Left forelimb (tissue), 1 donor: ENCODE data around the gene DENND1A.

ENCODE experiments used
- DNase-seq: peaks from one replicate; pipeline ENCODE4 v3.0.0-alpha.2; 2018; ENCODE audit warnings: low spot score

The DENND1A gene

DNA sequence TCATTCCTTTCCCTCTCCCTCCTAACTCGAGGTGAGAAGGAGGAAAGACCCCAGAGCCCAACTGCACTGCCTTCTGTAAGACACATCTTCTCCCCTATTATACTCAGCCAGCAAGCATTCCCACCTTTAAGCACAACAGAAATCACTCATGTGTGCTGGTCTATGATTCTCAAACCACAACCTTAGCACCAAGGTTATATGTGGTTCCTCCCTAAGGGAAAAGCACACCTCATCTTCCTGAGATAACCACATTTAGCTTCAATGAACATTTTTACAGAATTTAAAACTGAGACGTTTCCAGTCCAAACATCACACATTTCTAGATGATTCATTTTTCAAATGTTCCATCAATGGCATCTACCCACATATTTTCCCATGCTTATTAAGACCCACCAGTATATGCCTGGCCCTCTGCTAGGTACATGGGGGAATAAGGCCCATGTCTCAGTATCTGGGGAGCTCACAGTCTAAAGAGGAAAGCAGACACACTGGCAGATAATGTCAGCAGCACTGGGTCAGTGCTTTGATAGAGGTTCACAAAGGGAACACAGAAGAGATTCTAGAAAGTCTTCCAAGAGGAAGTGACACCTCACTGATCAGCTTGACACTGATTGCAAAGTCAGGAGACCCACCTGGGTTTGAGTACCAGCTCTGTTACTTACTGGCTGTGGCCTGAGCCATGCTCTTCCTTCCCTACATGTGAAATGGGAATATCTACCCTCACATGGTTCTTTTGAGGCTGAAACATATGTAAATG lies 245.4 kb downstream of the DENND1A start:
- DNase-seq = no peak

GRCh38 chr9:123682746-123683145 lies 247.2 kb downstream of the DENND1A start:
- DNase-seq = no peak

DNA sequence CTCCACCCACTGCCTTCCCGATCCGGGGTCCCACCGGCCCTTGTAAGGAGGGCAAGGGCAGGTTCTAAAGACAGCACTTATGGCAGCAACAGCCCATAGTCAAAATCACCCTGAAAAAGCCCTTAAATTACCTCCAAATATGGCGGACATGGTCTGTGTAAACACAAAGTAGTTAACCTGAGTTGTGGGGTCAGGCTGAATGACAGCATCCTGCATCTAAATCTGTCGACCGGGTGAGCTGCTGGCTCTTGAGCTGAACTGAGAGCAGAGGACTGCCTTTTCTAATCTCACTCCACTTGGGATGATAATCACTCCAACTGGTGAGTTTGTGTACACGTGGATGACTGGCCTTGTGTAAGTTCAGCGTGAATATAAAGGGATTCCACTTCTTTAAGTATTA lies 249.6 kb downstream of the DENND1A start:
- no peak for DNase-seq

DNA sequence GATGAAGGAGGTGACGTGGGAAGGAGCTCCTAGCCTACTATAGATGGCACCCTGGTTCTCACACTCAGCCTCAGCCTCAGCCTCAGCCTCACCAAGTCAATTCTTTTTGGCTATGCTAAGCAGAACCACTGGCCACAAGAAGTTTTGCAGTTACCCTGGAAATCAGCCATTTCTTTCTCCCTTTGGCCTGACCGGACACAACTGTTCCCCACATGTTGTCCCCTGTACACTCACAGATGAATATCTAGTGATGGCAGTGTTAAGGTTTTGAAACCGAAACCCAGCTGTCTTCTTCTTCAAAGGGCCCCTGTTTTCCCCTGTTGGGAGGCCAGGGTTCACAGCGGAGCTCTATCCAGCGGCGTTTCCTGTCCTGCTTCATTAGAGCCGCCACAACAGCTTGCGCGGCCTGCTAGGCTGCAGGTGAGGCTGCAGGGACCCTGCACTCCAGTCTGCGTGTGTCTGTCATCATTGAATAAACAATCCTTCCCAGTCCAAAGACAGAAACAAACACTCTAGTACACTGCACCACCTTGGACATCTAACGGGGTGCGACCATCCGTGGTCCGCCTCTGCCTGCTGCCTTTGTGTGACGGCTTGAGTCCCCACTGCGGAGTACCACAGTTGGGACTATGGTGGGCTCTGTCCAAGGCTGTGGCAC lies 250.5 kb downstream of the DENND1A start:
- DNase-seq = no peak

DNA sequence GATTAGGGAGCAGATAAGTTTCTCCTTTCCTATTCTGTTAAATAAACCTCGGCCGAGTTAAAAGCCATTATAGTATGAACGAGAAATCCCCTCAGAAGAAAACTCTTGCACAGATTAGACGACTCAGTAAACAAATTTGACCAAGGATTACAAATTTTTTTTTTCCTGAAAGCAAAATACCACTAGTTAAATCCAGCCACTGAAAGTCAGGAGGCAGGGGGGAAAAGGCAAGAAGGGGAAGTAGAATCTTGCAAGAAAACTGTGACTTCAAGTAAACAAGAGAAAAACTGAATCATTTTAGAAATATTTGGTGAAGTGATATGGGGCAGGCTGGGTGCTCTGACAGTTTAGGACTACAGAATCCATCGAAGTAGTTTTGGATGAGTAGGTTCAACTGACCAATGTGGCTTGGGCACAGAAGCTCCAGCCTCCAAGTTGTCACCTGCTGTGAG lies 251.0 kb downstream of the DENND1A start:
- DNase-seq = no peak

DNA sequence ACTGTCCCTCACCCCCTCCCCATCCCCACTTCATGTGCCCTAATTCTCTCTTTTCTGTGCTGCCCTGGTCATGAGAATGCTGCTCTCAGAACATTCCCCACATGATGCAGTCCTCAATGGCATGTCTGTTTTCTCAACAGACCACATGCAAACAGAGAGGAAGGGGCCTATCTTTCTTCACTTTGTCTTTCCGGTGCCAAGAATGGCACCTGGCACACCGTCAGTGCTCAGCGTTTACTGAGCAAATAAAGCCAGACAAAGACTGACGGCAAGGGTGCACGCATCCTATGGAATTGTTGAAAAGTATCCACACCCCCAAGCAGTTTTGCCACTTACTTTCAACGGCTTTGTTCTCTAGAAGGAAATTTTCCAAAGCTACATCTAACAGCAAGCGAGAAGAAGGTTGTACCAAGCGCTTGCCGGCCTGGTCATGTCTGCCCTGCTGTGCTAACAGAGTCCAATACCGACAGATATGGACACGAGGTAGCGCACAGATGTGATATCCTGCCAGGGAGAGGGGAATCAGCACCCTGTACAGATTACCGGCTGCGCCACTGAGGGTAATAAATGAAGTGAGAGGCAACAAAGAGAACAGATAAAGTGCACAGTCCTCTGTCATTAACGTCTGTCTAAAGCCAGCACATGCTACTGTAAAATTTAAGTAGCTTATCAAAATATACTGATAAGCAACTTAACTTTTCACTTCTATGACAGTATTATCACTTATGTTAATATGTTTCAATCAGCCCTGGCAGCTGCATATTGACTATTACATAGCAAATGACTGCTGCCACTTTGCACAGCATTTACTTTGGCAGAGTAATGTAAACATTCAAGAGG lies 251.7 kb downstream of the DENND1A start:
- no peak for DNase-seq

DNA sequence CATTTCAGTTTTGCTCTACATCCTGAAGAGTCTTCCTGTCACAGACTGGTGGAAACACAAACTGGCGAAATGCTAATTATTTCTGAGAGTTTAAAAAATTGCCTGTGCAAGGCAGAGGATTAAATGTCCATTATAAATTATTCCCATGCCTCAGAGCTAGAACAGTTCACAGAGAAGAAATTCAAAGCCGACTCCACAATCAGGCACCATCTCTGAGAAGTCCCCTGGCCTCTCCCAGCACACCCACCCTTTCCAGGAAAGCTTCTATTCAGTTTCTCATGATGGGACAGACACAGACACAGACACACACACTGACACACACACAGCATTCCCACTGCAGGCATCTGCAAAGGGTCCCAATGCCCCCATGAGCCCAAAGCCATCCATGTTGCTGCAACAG lies 253.1 kb downstream of the DENND1A start:
- DNase-seq = no peak

DNA sequence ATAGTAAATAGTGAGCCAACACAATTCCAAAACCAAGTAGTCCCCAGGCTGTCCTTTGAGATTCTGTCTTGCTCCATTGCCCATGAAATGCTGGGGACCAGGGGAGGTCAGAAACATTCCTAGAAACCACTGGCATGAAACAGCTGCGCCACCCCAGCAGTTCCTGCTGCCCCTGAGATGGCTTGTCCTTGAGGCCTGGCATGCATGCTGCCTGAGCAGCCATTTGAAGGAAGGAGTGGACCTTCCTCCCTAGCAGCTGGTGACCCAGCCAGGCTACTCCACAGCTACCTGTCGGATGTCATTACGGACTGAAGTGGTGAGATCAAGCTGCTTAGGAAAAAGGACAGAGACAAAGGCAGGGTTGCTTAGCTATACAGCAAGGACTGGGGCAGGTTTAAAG lies 260.6 kb downstream of the DENND1A start:
- no peak for DNase-seq

GRCh38 chr9:123663529-123663928 lies 266.4 kb downstream of the DENND1A start:
- no peak for DNase-seq

- DNase-seq = no peak
Observed at GRCh38 chr9:123662057-123662776, 267.7 kb downstream of the DENND1A start.

DNA sequence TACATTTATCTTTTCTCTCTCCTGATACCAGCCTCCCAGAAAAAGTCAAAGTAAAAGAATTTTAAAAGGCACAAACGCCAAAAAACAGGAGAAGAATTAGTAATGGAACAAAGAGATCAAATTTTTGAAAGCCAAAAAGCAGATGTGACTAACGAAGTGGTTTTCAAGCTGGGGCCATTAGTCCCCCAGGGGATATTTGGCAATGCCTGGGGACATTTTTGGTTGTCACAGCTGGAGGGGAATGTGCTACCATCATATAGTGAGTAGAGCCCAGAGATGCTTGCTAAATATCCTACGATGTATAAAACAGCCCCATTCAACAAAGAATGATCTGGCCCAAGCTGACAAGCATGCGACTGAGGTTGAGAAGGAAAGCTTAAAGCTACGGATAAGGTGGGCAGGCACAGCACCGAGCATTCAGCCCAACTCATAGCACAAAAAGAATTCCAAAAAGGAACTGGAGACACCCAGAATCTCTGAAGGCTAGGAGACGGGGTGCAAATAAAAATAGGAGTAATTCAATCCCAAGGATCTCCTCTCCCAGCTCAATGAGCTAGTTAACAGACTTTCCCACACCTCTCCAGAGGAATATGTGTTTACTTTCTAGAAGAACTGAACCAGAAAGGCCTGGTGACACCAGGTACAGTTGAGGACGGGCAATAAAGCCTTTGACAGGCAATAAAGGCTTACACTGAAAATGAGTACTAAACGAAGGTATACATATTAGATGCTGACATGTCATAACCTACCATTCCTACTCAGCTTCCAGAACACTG lies 269.0 kb downstream of the DENND1A start:
- no peak for DNase-seq

DNA sequence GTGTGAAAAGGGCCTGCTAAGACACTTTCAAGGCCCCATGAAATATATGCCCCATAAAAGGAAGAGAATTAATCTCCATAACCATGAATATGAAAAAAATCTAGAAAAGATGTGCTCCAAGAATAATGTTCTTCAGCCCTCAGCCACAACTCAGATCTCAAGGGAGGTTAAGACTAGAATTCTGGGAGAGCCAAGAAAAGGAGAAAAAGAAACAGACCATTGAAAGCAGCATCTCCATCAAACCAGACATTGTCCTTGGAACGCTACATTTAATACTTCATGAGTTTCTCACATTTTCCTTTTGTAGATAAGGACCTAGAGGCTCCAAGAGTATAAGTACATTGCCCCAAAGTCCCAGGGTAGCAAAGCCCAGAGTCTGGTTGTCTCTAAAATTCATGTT lies 270.6 kb downstream of the DENND1A start:
- DNase-seq = no peak

DNA sequence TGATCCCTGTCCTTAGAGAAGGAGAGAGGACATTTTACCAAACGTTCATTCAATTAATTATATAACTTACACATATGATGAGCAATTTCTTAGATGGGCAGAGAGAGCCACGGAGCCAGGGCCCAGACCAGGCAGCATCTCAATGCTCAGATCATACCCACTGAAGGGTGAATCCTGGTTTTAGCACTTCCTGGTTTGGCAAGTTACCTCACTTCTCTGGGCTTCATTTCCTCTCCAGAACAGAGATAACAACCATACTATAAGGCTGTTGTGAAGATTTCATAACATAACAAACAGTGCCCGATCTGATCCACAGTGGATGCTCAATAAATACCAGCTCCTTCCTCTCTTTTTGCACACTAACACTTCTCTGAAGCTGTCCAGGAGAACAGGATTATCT lies 271.1 kb downstream of the DENND1A start:
- DNase-seq = no peak

GRCh38 chr9:123657941-123658340 lies 272.0 kb downstream of the DENND1A start:
- DNase-seq = no peak

GRCh38 chr9:123657099-123657498 lies 272.8 kb downstream of the DENND1A start:
- DNase-seq = no peak

DNA sequence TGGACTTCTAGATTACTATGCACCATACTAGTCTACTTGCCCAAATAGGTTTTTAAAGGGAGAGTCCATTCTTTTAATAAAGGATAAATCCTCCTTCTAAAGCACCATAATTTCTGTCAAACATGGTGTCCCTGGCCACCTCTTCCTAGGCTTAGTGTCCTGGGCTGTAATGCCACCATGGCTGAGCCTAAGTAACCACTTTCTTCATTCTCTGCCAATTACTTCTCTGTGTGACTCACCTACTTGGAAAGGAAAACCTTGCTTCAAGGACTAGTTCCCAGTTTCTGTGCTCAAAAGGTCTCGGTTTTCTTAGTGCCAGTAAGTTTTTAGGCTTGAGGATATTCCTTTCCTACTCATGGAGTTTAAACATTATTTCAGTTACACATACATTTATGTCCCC lies 273.4 kb downstream of the DENND1A start:
- DNase-seq = no peak

- no peak for DNase-seq
Observed at GRCh38 chr9:123655681-123656423, 274.1 kb downstream of the DENND1A start.

DNA sequence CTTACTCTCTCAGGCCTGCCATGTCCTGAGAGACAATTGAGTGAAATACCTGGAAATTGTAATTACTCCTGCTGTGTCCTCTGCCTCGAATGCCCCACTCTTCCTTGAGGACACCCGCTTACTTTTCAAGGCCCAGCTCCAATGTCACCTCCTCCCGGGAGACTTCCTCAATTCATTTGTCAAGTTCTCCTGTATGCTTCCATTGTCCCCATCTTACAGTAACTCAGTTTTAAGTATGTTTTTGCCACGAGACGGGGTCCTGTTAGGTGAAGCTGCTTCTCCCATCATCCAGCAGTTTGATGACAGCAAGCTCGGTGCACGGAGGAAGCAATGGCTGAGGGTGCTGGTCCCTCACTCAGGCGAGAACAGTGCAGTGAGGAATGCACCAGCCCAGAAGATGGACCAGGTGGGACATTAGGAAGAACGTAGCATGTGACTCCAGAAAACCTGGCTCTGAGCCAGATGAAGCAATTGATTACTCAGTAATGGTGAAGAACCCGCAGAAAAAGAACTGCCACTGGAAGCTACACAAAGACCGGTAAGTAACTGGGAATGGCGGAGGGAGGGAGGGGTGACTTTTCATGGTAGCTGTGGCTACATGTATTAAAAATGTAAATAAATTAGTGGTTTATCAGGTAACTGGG lies 274.8 kb downstream of the DENND1A start:
- DNase-seq = no peak

GRCh38 chr9:123654218-123654993 lies 275.5 kb downstream of the DENND1A start:
- no peak for DNase-seq
